Tibial nerve (tissue), 4 donors: Measurements from ENCODE around the gene TMEM200B. TPM values are rescaled to one million over a fixed set of nuclear protein-coding genes. Genes with fewer than 3 reads are reported as not detected.
"Not testable (repeated sequence)": the region's sequence is repeated elsewhere in the genome, so short reads cannot be mapped to it uniquely, and the experiment has no call there.

Experiments
- DNase-seq, 2 donors: peaks; one replicate each; pipeline ENCODE4 v3.0.0-alpha.2; 2019; ENCODE audit warnings: low spot score in 2 of 2
- H3K27ac ChIP-seq, 4 donors: fragments of 200-600 bp; sonication (generic) in 3 of 4; one replicate each; pipeline ENCODE4 v1.5.1; 2017 to 2019; ENCODE audit warnings: mild to moderate bottlenecking in 1 of 4
- H3K27me3 ChIP-seq, 2 donors: fragments of 200-600 bp; sonication (generic) in 1 of 2; one replicate each; pipeline versions ENCODE4 v1.5.1 to v1.6.0; 2017 to 2019
- H3K36me3 ChIP-seq, 3 donors: fragments of 200-600 bp; sonication (generic); one replicate each; pipeline ENCODE4 v1.5.1; 2018 to 2019
- H3K4me1 ChIP-seq, 4 donors: fragments of 200-600 bp; sonication (generic) in 3 of 4; one replicate each; pipeline ENCODE4 v1.5.1; 2017 to 2019
- H3K4me3 ChIP-seq, 4 donors: fragments of 200-600 bp; sonication (generic) in 3 of 4; one replicate each; pipeline ENCODE4 v1.5.1; 2017 to 2019; ENCODE audit warnings: mild to moderate bottlenecking in 1 of 4, moderate library complexity in 1 of 4
- H3K9me3 ChIP-seq, 4 donors: fragments of 200-600 bp; sonication (generic) in 3 of 4; one replicate each; pipeline ENCODE4 v1.5.1; 2017 to 2019
- EP300 ChIP-seq, 2 donors: sonication (generic); formaldehyde crosslinking; IDR thresholded peaks; one replicate each; pipeline ENCODE4 v1.6.1; 2017; ENCODE audit warnings: antibody characterized with exemption in 2 of 2, mild to moderate bottlenecking in 1 of 2
- POLR2A ChIP-seq, 2 donors: fragments of 450-650 bp; IDR thresholded peaks; one replicate each; pipeline ENCODE4 v1.6.1; 2017; ENCODE audit warnings: antibody characterized with exemption in 2 of 2, mild to moderate bottlenecking in 2 of 2, moderate library complexity in 2 of 2
- WGBS, 2 donors: methylation state at CpG; one replicate each; pipeline ENCODE4 v1.1.5; 2018; 5-methylcytosine and 5-hydroxymethylcytosine counted together
- total RNA-seq, 4 donors: library from RNA; depleted of rRNA; stranded (reverse); fragments of >200 nt; gene quantifications; one replicate each; pipeline ENCODE4 v1.1.0, GENCODE V29; 2016
- TF ChIP-seq, protein P1 (sequence below), 5 experiments: fragments of 200-600 bp in 3 of 5; fragments of 450-650 bp in 2 of 5; sonication (generic) in 3 of 5; IDR thresholded peaks; one replicate each; pipeline ENCODE4 v1.5.1; 2016 to 2019; ENCODE audit warnings: antibody characterized with exemption in 5 of 5, mild to moderate bottlenecking in 3 of 5, moderate library complexity in 2 of 5

TMEM200B gene
- total RNA-seq, 4 donors from 2014 or later: 16.1 to 27.7 (median 22.6) TPM

DNA sequence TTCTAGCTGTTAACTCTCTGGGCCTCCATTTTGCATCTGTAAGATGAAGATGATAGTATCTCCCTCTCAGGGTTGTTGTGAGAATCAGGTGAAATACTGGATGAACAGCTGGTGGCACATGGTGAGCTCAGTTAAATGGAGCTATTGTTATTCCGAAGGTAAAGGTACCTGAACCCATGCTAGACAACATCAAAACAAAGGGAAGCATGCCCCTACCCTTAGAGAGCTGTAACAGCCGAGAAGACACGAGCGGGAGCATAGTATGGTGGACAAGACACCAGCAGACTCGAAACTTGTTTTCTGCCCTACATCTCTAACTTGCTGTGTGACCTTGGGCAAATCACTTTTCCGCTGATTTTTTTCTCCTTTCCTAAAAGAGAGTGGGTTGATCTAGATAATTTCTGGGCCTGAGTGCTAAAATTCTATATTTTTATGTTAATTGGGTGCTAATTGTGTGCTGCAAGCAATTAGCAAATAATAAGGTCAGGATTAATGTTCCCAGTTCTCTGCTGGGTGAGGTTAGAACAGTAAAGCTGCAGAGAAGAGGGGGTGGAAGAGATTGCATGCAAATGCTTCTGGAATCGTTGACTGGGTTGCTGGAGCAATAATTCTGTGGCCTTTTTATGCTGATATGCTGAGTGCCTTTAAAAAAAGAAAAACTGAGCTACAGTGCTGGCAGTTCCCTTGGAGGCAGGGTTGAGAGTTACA lies 10.8 kb downstream of the TMEM200B start:
- no peak for TF ChIP-seq POLR2A (IDR thresholded peaks at IDR 0.05)
- TF ChIP-seq, protein P1, sequence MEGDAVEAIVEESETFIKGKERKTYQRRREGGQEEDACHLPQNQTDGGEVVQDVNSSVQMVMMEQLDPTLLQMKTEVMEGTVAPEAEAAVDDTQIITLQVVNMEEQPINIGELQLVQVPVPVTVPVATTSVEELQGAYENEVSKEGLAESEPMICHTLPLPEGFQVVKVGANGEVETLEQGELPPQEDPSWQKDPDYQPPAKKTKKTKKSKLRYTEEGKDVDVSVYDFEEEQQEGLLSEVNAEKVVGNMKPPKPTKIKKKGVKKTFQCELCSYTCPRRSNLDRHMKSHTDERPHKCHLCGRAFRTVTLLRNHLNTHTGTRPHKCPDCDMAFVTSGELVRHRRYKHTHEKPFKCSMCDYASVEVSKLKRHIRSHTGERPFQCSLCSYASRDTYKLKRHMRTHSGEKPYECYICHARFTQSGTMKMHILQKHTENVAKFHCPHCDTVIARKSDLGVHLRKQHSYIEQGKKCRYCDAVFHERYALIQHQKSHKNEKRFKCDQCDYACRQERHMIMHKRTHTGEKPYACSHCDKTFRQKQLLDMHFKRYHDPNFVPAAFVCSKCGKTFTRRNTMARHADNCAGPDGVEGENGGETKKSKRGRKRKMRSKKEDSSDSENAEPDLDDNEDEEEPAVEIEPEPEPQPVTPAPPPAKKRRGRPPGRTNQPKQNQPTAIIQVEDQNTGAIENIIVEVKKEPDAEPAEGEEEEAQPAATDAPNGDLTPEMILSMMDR (IDR thresholded peaks at IDR 0.05): no peak
- Histone ChIP-seq H3K36me3 (peaks cover 0 to 4% (median 0%) of the 10 kb centered on the region in 3 donors), H3K27me3 (no peaks in the 10 kb centered on the region), H3K27ac (no peak overlapping the region), H3K9me3 (no peaks in the 10 kb centered on the region), H3K4me3 (no peak overlapping the region), H3K4me1 (no peaks in the 10 kb centered on the region)
- 81 to 84% methylated on average over 7 of the region's 7 CpGs for WGBS, 2 donors
- DNase-seq: no peak

DNA sequence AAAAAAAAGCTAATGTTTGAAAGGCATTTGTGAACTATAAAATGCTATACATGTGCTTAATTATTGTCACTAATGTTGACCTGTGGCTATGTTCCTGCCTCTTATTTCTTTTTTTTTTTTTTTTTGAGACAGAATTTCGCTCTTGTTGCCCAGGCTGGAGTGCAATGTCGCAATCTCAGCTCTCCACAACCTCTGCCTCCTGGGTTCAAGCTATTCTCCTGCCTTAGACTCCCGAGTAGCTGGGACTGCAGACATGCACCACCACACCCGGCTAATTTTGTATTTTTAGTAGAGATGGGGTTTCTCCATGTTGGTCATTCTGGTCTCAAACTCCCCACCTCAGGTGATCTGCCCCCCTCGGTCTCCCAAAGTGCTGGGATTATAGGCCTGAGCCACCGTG lies 15.7 kb downstream of the TMEM200B start:
- not testable (repeated sequence) for H3K36me3 ChIP-seq, H3K9me3 ChIP-seq, DNase-seq, H3K27ac ChIP-seq, H3K27me3 ChIP-seq, H3K4me1 ChIP-seq, H3K4me3 ChIP-seq
- whole genome bisulfite sequencing, 2 donors: 91 to 94% methylated on average over 6 of the region's 6 CpGs

DNA sequence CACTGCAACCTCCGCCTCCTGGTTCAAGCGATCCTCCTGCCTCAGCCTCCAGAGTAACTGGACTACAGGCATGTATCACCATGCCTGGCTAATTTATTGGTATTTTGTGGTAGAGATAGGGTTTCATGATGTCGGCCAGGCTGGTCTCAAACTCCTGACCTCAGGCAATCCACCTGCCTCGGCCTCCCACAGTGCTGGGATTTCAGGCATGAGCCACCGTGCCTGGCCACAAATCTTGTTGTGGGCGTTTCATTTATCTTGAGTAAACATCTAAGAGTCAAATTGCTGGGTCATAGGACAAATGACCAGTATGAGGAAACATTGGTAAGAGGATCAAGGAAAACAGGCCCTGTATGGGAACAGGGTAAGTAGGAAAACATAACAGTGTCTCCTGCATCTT lies 17.9 kb downstream of the TMEM200B start:
- TF ChIP-seq, protein P1 (IDR thresholded peaks at IDR 0.05): no peak
- no peak for TF ChIP-seq POLR2A (IDR thresholded peaks at IDR 0.05)
- no peak for TF ChIP-seq EP300 (IDR thresholded peaks at IDR 0.05)
- DNase-seq: no peak
- Histone ChIP-seq H3K4me1 (no peaks in the 10 kb centered on the region), H3K27ac (no peak overlapping the region), H3K9me3 (no peaks in the 10 kb centered on the region), H3K36me3 (peaks cover 0 to 4% (median 0%) of the 10 kb centered on the region in 3 donors), H3K27me3 (no peaks in the 10 kb centered on the region), H3K4me3 (no peak overlapping the region)
- WGBS, 2 donors: 79 to 84% methylated on average over 6 of the region's 6 CpGs

DNA sequence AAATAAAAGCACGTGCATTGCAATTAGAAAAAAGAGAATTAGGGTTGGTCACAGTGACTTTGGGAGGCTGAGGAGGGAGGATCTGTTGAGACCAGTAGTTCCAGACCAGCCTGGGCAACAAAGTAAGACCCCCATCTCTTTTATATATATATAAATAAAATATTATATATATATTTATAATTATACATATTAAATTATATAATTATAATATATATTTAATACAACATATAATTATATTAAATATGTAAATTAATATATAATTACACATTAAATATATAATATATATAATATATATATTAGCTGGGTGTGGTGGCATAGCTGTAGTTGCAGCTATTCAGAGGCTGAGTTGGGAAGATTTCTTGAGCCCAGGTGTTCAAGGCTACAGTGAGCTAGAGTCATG lies 23.2 kb downstream of the TMEM200B start:
- no peaks in the 10 kb centered on the region for H3K36me3 ChIP-seq
- no peak for DNase-seq
- H3K27ac ChIP-seq: no peak overlapping the region
- H3K27me3 ChIP-seq: no peaks in the 10 kb centered on the region
- no peak overlapping the region for H3K4me3 ChIP-seq
- H3K4me1 ChIP-seq: no peaks in the 10 kb centered on the region
- no peaks in the 10 kb centered on the region for H3K9me3 ChIP-seq
- WGBS, 2 donors: 84 to 93% methylated on average over 1 of the region's 1 CpG
- no peak for TF ChIP-seq EP300 (IDR thresholded peaks at IDR 0.05)
- no peak for TF ChIP-seq POLR2A (IDR thresholded peaks at IDR 0.05)
- TF ChIP-seq, protein P1 (IDR thresholded peaks at IDR 0.05): no peak

DNA sequence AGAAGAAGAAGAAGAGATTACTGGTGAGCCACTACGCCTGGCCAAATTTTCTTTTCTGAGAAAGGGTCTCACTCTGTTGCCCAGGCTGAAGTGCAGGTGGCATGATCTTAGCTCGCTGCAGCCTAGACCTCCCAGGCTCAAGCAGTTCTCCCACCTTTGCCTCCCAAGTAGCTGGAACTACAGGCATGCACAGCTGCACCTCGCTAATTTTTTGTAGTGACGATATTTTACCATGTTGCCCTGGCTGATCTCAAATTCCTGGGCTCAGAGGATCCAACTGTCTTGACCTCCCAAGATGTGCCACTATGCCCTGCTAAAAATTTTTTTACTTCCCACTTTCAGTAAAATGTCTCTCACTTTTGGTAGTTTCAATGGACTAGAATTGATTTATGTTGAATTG lies 24.4 kb downstream of the TMEM200B start:
- WGBS, 2 donors: 67 to 78% methylated on average over 4 of the region's 4 CpGs
- H3K27ac ChIP-seq: no peak overlapping the region
- no peaks in the 10 kb centered on the region for H3K36me3 ChIP-seq
- H3K27me3 ChIP-seq: no peaks in the 10 kb centered on the region
- no peaks in the 10 kb centered on the region for H3K4me1 ChIP-seq
- H3K4me3 ChIP-seq: no peak overlapping the region
- TF ChIP-seq EP300 (IDR thresholded peaks at IDR 0.05): no peak
- TF ChIP-seq, protein P1 (IDR thresholded peaks at IDR 0.05): no peak
- TF ChIP-seq POLR2A (IDR thresholded peaks at IDR 0.05): no peak
- DNase-seq: no peak
- no peaks in the 10 kb centered on the region for H3K9me3 ChIP-seq
